K562 (cell line): ENCODE data around the gene CAGE1. TPM values are rescaled to one million over a fixed set of nuclear protein-coding genes. Genes with fewer than 3 reads are reported as not detected.
"Not testable (repeated sequence)": the region's sequence is repeated elsewhere in the genome, so short reads cannot be mapped to it uniquely, and the experiment has no call there.

Experiments
- ATAC-seq: fragments of 200-7000 bp; cut with Tn5 transposase; 3 replicates; pipeline ENCODE4 v1.9.1; 2020; ENCODE audit warnings: moderate library complexity
- BruUV-seq: library from RNA; stranded (reverse); fragments of 400-500 nt; replicated peaks from 2 replicates; lab custom pipeline; 2021; lab: Mats Ljungman, UMichigan
- CTCF ChIA-PET: fragments of 300-600 bp; formaldehyde crosslinking; extraction: SDS; loops from one replicate; lab custom pipeline; 2021; ENCODE audit warnings: low intra/inter-chr PET ratio; lab: Yijun Ruan, JAX
- POLR2A ChIA-PET: fragments of 300-600, 350-650 bp; sonication (Branson Sonifier 250); formaldehyde crosslinking; extraction: SDS; loops from one replicate; lab custom pipeline; 2021; ENCODE audit warnings: antibody characterized with exemption, inconsistent platforms; lab: Yijun Ruan, JAX
- DNase-seq, 4 experiments: peaks; one replicate each; pipeline versions ENCODE4 v3.0.0 to v3.0.0-alpha.2; 2011 to 2018; ENCODE audit warnings: low spot score in 3 of 4, mixed read lengths in 3 of 4; ENCODE audit errors: extremely low read depth in 1 of 4
- FAIRE-seq: peaks from 2 replicates; lab custom pipeline; 2011; peaks lifted over from hg19 to GRCh38; lab: Jason Lieb, UNC
- H2AFZ ChIP-seq: 2 replicates; pipeline ENCODE4 v1.6.0; 2011; ENCODE audit warnings: low read depth, low read length, control low read depth, inconsistent platforms
- H3K27ac ChIP-seq: fragments of 200-600 bp; 3 replicates; pipeline ENCODE4 v1.8.0; 2011; ENCODE audit warnings: low read depth, mild to moderate bottlenecking, control low read depth, inconsistent platforms, low read length, moderate library complexity, mixed read lengths; ENCODE audit errors: extremely low read depth
- H3K27me3 ChIP-seq, 2 experiments: fragments of 300-600 bp in 1 of 2; 2 replicates in 1 of 2; 3 replicates in 1 of 2; pipeline versions ENCODE4 v1.6.0 to v1.8.0; 2011; ENCODE audit warnings: inconsistent platforms in 2 of 2, low read length in 2 of 2, mild to moderate bottlenecking in 1 of 2, mixed read lengths in 1 of 2, moderate library complexity in 1 of 2; ENCODE audit not compliant: control insufficient read depth in 2 of 2, insufficient read depth in 2 of 2
- H3K36me3 ChIP-seq: fragments of 300-600 bp; 3 replicates; pipeline ENCODE4 v1.8.0; 2011; ENCODE audit warnings: mild to moderate bottlenecking, low read length, inconsistent platforms; ENCODE audit not compliant: control insufficient read depth, insufficient read depth
- H3K4me1 ChIP-seq, 2 experiments: fragments of 200-600 bp in 1 of 2; replicated peaks in 1 of 2; 2 replicates in 1 of 2; 3 replicates in 1 of 2; pipeline versions ENCODE4 v1.5.1 to v1.8.0; 2011; ENCODE audit warnings: inconsistent platforms in 2 of 2, low read length in 2 of 2, mild to moderate bottlenecking in 1 of 2, mixed read lengths in 1 of 2, moderate library complexity in 1 of 2; ENCODE audit not compliant: control insufficient read depth in 2 of 2, insufficient read depth in 2 of 2
- H3K4me2 ChIP-seq: 2 replicates; pipeline ENCODE4 v1.6.1; 2011; ENCODE audit warnings: low read length, control low read depth, inconsistent platforms, mixed read lengths; ENCODE audit not compliant: insufficient read depth
- H3K4me3 ChIP-seq: fragments of 200-600 bp; sonication (generic), shearing (Covaris generic); 2 replicates; pipeline ENCODE4 v1.5.1; 2016; ENCODE audit warnings: control low read depth, inconsistent platforms
- H3K79me2 ChIP-seq: fragments of 200-600 bp; 3 replicates; pipeline ENCODE4 v1.8.0; 2011; ENCODE audit warnings: low read length, inconsistent platforms; ENCODE audit not compliant: control insufficient read depth, insufficient read depth
- H3K9ac ChIP-seq, 2 experiments: 2 replicates each; pipeline versions ENCODE4 v1.6.0 to v1.6.1; 2011; ENCODE audit warnings: low read depth in 2 of 2, low read length in 2 of 2, control low read depth in 1 of 2, inconsistent platforms in 1 of 2, mild to moderate bottlenecking in 1 of 2, mixed read lengths in 1 of 2; ENCODE audit not compliant: insufficient read depth in 1 of 2
- H3K9me1 ChIP-seq: one replicate; pipeline ENCODE4 v1.6.0; 2011; ENCODE audit warnings: inconsistent platforms, mild to moderate bottlenecking, low read length, moderate library complexity; ENCODE audit not compliant: control insufficient read depth, insufficient read depth
- H3K9me3 ChIP-seq: replicated peaks from 2 replicates; pipeline ENCODE4 v1.5.1; 2011; ENCODE audit warnings: low read depth, low read length, inconsistent platforms; ENCODE audit not compliant: control insufficient read depth, insufficient read depth
- H4K20me1 ChIP-seq: replicated peaks from 2 replicates; pipeline ENCODE4 v1.6.1; 2011; ENCODE audit warnings: low read length, inconsistent platforms, mixed read lengths; ENCODE audit not compliant: control insufficient read depth, insufficient read depth
- ARID1B ChIP-seq: fragments of 450-650 bp; IDR thresholded peaks from 2 replicates; pipeline ENCODE4 v1.6.1; 2016; ENCODE audit warnings: antibody characterized with exemption, mild to moderate bottlenecking, inconsistent platforms
- C11orf30 ChIP-seq: fragments of 450-650 bp; IDR thresholded peaks from 2 replicates; pipeline ENCODE4 v1.6.1; 2016; ENCODE audit warnings: low read depth, mild to moderate bottlenecking
- CBX1 ChIP-seq: sonication (generic); IDR thresholded peaks from 2 replicates; pipeline ENCODE4 v1.6.1; 2016; ENCODE audit warnings: antibody characterized with exemption, low read depth, mild to moderate bottlenecking
- CBX5 ChIP-seq: IDR thresholded peaks from 2 replicates; pipeline ENCODE4 v1.6.1; 2014; ENCODE audit warnings: low read depth, borderline replicate concordance
- DMBX1 ChIP-seq: fragments of 250-450 bp; sonication (Bioruptor Pico); IDR thresholded peaks from 2 replicates; pipeline ENCODE4 v1.8.0; 2022; ENCODE audit warnings: inconsistent platforms, mild to moderate bottlenecking, moderate library complexity, borderline replicate concordance
- DPF2 ChIP-seq: fragments of 450-650 bp; IDR thresholded peaks from 2 replicates; pipeline ENCODE4 v1.6.1; 2016
- E2F6 ChIP-seq, 2 experiments: IDR thresholded peaks; 2 replicates each; pipeline ENCODE4 v1.6.1; 2011; ENCODE audit warnings: borderline replicate concordance in 1 of 2, control low read depth in 1 of 2, low read depth in 1 of 2, low read length in 1 of 2, mild to moderate bottlenecking in 1 of 2, mixed read lengths in 1 of 2, moderate library complexity in 1 of 2; ENCODE audit not compliant: insufficient read depth in 1 of 2, insufficient read length in 1 of 2, poor library complexity in 1 of 2, severe bottlenecking in 1 of 2; ENCODE audit errors: extremely low read depth in 1 of 2
- EGR1 ChIP-seq: fragments of 450-650 bp; conservative IDR thresholded peaks from 2 replicates; pipeline ENCODE4 v1.6.1; 2017; ENCODE audit warnings: mild to moderate bottlenecking
- EHMT2 ChIP-seq: fragments of 450-650 bp; IDR thresholded peaks from 2 replicates; pipeline ENCODE4 v1.6.1; 2018; ENCODE audit warnings: antibody characterized with exemption
- MAFG ChIP-seq: fragments of 450-650 bp; conservative IDR thresholded peaks from 2 replicates; pipeline ENCODE4 v1.6.1; 2016; ENCODE audit warnings: missing genetic modification characterization, missing compliant biosample characterization
- NFE2 ChIP-seq: IDR thresholded peaks from 2 replicates; pipeline ENCODE4 v1.6.1; 2014; ENCODE audit warnings: antibody characterized with exemption, low read depth
- TFAP4 ChIP-seq: sonication (generic); formaldehyde crosslinking; IDR thresholded peaks from 2 replicates; pipeline ENCODE4 v1.8.0; 2022; ENCODE audit warnings: missing genetic modification reagents, mild to moderate bottlenecking, moderate library complexity, borderline replicate concordance
- TRIM24 ChIP-seq, 2 experiments: fragments of 450-650 bp; IDR thresholded peaks; 2 replicates each; pipeline ENCODE4 v1.6.1; 2016
- TRIM28 ChIP-seq: fragments of 450-650 bp; IDR thresholded peaks from 2 replicates; pipeline ENCODE4 v1.6.1; 2017
- YY1 ChIP-seq, 3 experiments: IDR thresholded peaks; 2 replicates each; pipeline ENCODE4 v1.6.1; 2011; ENCODE audit warnings: low read length in 2 of 3, mild to moderate bottlenecking in 2 of 3, moderate library complexity in 2 of 3, borderline replicate concordance in 1 of 3, control low read depth in 1 of 3, low read depth in 1 of 3; ENCODE audit not compliant: insufficient read depth in 3 of 3, insufficient replicate concordance in 2 of 3, control insufficient read depth in 1 of 3, insufficient read length in 1 of 3; ENCODE audit errors: extremely low read depth in 1 of 3
- ZFP36 ChIP-seq: fragments of 150-350 bp; IDR thresholded peaks from 2 replicates; pipeline ENCODE4 v1.6.1; 2018; ENCODE audit warnings: low read length, low read depth; ENCODE audit not compliant: partially characterized antibody
- ZNF316 ChIP-seq: fragments of 450-650 bp; IDR thresholded peaks from 2 replicates; pipeline ENCODE4 v1.6.1; 2016
- WGBS: fragments of 100-300 bp; shearing (Covaris generic); methylation state at CpG from one replicate; pipeline ENCODE4 v1.1.6; 2016; ENCODE audit warnings: low coverage, mixed read lengths; ENCODE audit not compliant: insufficient coverage; ENCODE audit errors: missing lambda C conversion rate; 5-methylcytosine and 5-hydroxymethylcytosine counted together
- in situ Hi-C: fragments of 300-500 bp; cut with MboI; formaldehyde crosslinking; loops from 4 replicates; pipeline ENCODE4 v1.15.0; 2018; ENCODE audit warnings: inconsistent platforms, mixed read lengths
- intact Hi-C: fragments of 100-400 bp; cut with micrococcal nuclease; formaldehyde crosslinking; loops from 2 replicates; pipeline ENCODE4 v1.14.2; 2022
- polyA plus RNA-seq, 8 experiments: library from polyadenylated mRNA; depleted of rRNA in 4 of 8; stranded (reverse) in 5 of 8; unstranded in 3 of 8; fragments of >200 nt; fragmentation: Nextera tagmentation in 2 of 8; fragmentation: Illumina TruSeq in 1 of 8; extraction: Ambion mirVana in 2 of 8; extraction: Trizol in 1 of 8; gene quantifications; 2 replicates each; pipeline versions ENCODE4 v1.2.1 to v1.2.3, GENCODE V29; 2011 to 2014; ENCODE audit warnings: inconsistent platforms in 1 of 8, missing spikeins in 1 of 8
- total RNA-seq, 7 experiments: library from RNA; depleted of rRNA in 6 of 7; stranded (reverse); fragments of >200 nt in 6 of 7; fragmentation: Illumina TruSeq in 2 of 7; extraction: Trizol in 2 of 7; gene quantifications; 2 replicates each; pipeline versions ENCODE4 v1.2.1 to v1.2.3, GENCODE V29; 2011 to 2021; ENCODE audit warnings: low replicate concordance in 1 of 7

CAGE1 gene
- total and polyA plus RNA-seq, 9 of the 15 experiments (the other 6 are each of a cell fraction or from before 2014, with no cell fraction given) = 0.13 to 0.33 (median 0.18) TPM; not detected in 4

- intact Hi-C loops, H3K9me3 ChIP-seq, CTCF ChIA-PET, H3K4me3 ChIP-seq, H3K4me2 ChIP-seq, H3K27me3 ChIP-seq, BruUV-seq, in situ Hi-C loops, H3K9ac ChIP-seq, H3K9me1 ChIP-seq, H4K20me1 ChIP-seq, H3K36me3 ChIP-seq, H3K4me1 ChIP-seq, H3K79me2 ChIP-seq: not testable (repeated sequence)
- Histone ChIP-seq H2AFZ (peak overlapping the region; percentile 78), H3K27ac (peak overlapping the region; percentile 55; the same call in 1 of the 3 replicates)
- FAIRE-seq (peak; percentile 46), ATAC-seq (peak; percentile 70), DNase-seq (peak in 1 of 4 experiments; percentile 57)
- TF ChIP-seq EGR1 (peak; percentile 27; the same call in 1 of the 2 replicates), E2F6 (IDR thresholded peaks at IDR 0.05; ENCODE audit: borderline replicate concordance in 1 of 2, extremely low read depth in 1 of 2, insufficient read depth in 1 of 2, insufficient read length in 1 of 2, low read depth in 1 of 2, low read length in 1 of 2, poor library complexity in 1 of 2, severe bottlenecking in 1 of 2) (peak in 1 of 2 experiments; percentile 32), ZFP36 (peak; percentile 96), TFAP4 (CRISPR knock-in tag) (peak; percentile 41; the same call in 1 of the 2 replicates), CBX5 (0 out of 2 replicates have a peak, but pooled peaks have one; percentile 24), ARID1B (0 out of 2 replicates have a peak, but pooled peaks have one; percentile 17), NFE2 (peak; percentile 79), C11orf30 (peak; percentile 59), ZNF316 (peak; percentile 67), DPF2 (0 out of 2 replicates have a peak, but pooled peaks have one; percentile 35), YY1 (IDR thresholded peaks at IDR 0.05; ENCODE audit: borderline replicate concordance in 1 of 3, control insufficient read depth in 1 of 3, extremely low read depth in 1 of 3, insufficient read depth in 3 of 3, insufficient read length in 1 of 3, insufficient replicate concordance in 2 of 3, low read depth in 1 of 3, low read length in 2 of 3) (peak in 2 of 3 experiments; percentile 16 to 65), DMBX1 (CRISPR knock-in tag) (0 out of 2 replicates have a peak, but pooled peaks have one; percentile 55), TRIM24 (IDR thresholded peaks at IDR 0.05) (peak; percentile 65 to 66), MAFG (0 out of 2 replicates have a peak, but pooled peaks have one; percentile 17), TRIM28 (0 out of 2 replicates have a peak, but pooled peaks have one; percentile 18), EHMT2 (peak; percentile 41; the same call in 1 of the 2 replicates), CBX1 (peak; percentile 49; the same call in 1 of the 2 replicates)
- WGBS = 0% methylated on average over 1 of the region's 2 CpGs
- POLR2A ChIA-PET = interaction anchor here (1.3 kb wide), 1 partner anchor 19 kb away, joined by 3 read pairs; no protein-coding TSS in a partner anchor
Measured at GRCh38 chr6:7347551-7347997, 42.0 kb downstream of the CAGE1 start.
